Gastroesophageal sphincter (tissue), 3 donors: ENCODE measurements around the gene EIPR1.

Source experiments
- CTCF ChIP-seq, 4 experiments: fragments of 200-600 bp in 2 of 4; fragments of 450-650 bp in 2 of 4; sonication (generic) in 1 of 4; IDR thresholded peaks; one replicate each; pipeline ENCODE4 v1.5.1; 2017 to 2019; ENCODE audit warnings: antibody characterized with exemption in 4 of 4, mild to moderate bottlenecking in 2 of 4, moderate library complexity in 2 of 4
- EP300 ChIP-seq: sonication (generic); formaldehyde crosslinking; IDR thresholded peaks from one replicate; pipeline ENCODE4 v1.6.1; 2017; ENCODE audit warnings: antibody characterized with exemption, mild to moderate bottlenecking
- POLR2A ChIP-seq, 2 donors: fragments of 450-650 bp; IDR thresholded peaks; one replicate each; pipeline ENCODE4 v1.6.1; 2017; ENCODE audit warnings: antibody characterized with exemption in 2 of 2, mild to moderate bottlenecking in 2 of 2, moderate library complexity in 1 of 2
- POLR2AphosphoS5 ChIP-seq: sonication (generic); formaldehyde crosslinking; IDR thresholded peaks from one replicate; pipeline ENCODE4 v1.6.1; 2017; ENCODE audit warnings: antibody characterized with exemption

GRCh38 chr2:3270095-3270478, 107.5 kb downstream of the EIPR1 start:
- TF ChIP-seq EP300 (no peak), CTCF (IDR thresholded peaks at IDR 0.05) (no peak), POLR2AphosphoS5 (no peak), POLR2A (IDR thresholded peaks at IDR 0.05) (no peak)
